ES-I3 (cell line): Measurements from ENCODE around the gene GATA2.

ENCODE experiments used
- H3K36me3 ChIP-seq: 2 replicates; pipeline ENCODE4 v1.6.1; 2013; ENCODE audit warnings: mild to moderate bottlenecking, low read length, control low read depth, moderate library complexity; ENCODE audit not compliant: insufficient read depth
- H3K4me1 ChIP-seq: 2 replicates; pipeline ENCODE4 v1.6.1; 2013; ENCODE audit warnings: mild to moderate bottlenecking, control low read depth, low read length; ENCODE audit not compliant: insufficient read depth
- H3K9ac ChIP-seq: 2 replicates; pipeline ENCODE4 v1.6.1; 2013; ENCODE audit warnings: low read depth, mild to moderate bottlenecking, low read length, moderate library complexity
- H3K9me3 ChIP-seq: 2 replicates; pipeline ENCODE4 v1.6.1; 2013; ENCODE audit warnings: mild to moderate bottlenecking, low read length, moderate library complexity; ENCODE audit not compliant: control insufficient read depth, insufficient read depth

GATA2 gene

DNA sequence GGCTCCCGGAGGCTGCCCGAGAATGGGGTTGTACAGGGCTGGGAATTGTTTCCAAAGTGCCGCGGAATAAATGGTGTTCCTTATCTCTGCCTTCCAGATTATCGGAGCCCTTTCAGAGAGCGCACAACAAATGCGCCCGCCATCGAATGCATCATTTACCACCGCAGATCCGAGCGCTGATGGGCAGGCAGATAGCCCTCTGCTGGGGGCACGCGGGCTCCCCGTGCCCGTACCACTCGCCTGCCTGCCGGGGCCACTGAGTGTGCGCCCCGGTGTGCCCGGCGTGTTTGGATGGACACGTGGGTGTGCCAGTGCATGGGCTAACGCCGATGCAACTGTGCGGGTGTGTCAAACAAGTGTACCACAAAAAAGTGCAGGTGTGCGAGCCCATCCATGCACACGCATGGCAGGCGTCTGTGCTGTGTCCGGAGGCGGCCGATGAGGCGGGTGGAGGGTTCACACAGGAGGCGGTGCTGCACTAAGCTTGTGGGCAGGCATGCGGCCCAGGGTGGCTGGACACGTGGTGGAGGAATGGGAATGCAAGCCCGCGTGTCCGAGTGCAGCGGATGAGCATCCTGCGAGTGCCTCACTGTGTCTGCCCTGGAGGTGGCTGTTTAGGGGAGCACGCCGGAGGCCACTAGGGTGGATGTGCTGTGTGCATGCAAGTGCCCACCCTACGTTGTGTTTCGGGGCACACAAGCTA lies 3.8 kb upstream of the GATA2 start:
- H3K36me3 ChIP-seq, result no peaks in the 10 kb centered on the region
- 0 out of 2 replicates have a peak, but pooled peaks cover 3% of the 10 kb centered on the region for H3K4me1 ChIP-seq
- no peak overlapping the region; the same call in 1 of the 2 replicates for H3K9ac ChIP-seq
- H3K9me3 ChIP-seq, result no peaks in the 10 kb centered on the region

DNA sequence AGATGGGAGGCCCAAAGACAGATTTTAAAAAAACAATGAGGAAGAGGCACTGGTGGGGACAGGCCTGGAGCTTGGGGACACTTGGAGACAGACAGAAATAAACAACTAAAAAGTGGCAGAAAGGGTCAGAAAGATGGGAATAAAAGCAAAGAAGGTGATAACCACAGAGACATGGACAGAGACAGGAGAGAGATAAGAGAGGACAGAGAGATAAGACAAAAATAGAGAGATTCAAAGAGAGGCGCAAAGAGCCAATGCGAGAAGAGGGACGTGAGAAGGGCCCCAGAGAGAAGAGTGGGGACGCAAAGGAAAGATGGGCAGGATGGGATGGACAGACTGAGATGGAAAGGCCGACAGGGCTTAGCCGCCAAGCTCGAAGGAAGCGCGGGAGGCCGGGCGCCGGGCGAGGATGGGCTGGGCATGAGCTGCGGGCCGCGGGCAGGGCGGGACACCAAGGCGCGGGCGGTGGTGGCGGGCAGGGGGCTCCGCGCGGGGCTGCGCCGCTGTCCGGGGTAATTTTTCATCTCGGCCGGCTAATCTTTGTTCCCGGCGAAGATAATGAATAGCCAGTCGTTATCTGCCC lies 3.1 kb upstream of the GATA2 start:
- no peaks in the 10 kb centered on the region for H3K9me3 ChIP-seq
- H3K9ac ChIP-seq, result no peak overlapping the region
- no peaks in the 10 kb centered on the region for H3K36me3 ChIP-seq
- 0 out of 2 replicates have a peak, but pooled peaks cover 3% of the 10 kb centered on the region for H3K4me1 ChIP-seq

DNA sequence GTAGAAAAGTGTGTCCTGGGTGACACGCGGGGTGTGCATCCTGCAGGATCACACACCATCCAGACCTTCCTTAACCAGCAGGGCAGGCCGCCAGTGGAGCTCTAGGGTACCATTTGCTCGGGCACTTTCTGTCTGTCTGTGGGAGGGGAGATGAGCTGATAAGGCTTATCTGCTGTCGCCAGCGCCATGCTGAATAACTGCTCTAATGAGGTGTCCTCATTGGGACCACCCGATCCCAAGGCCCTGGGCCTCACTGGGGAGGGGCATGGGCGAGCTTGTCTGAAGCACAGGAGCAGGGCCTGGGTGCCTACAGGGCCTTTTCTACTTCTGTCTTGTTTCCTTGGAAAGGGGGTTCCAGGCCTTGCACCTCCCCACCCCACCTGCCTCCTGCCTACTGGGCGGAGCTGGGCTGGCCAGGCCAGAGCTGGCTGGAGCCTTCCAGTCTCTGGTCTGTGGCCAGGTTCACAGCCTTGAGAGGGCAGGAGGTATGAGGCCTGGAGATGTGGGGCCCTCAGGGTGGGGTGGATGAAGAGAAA lies 2.5 kb upstream of the GATA2 start:
- Histone ChIP-seq H3K4me1 (0 out of 2 replicates have a peak, but pooled peaks cover 3% of the 10 kb centered on the region), H3K9ac (no peak overlapping the region), H3K36me3 (no peaks in the 10 kb centered on the region), H3K9me3 (no peaks in the 10 kb centered on the region)

DNA sequence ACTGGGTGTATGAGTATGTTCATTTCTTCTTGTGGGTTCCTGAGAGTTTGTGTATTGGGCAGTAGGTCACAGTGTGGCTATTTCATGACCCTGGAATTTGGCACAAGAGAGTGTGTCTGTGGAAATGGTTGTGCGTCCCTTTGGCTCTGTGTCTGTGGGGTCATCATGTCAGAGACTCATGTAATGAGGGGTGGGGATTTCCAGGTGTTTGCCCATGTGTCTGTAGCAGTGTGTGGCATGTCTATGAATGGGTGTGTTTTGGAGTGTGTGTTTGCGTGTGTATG lies 1.3 kb upstream of the GATA2 start:
- H3K9ac ChIP-seq, result no peak overlapping the region
- 0 out of 2 replicates have a peak, but pooled peaks cover 3% of the 10 kb centered on the region for H3K4me1 ChIP-seq
- no peaks in the 10 kb centered on the region for H3K9me3 ChIP-seq
- no peaks in the 10 kb centered on the region for H3K36me3 ChIP-seq

DNA sequence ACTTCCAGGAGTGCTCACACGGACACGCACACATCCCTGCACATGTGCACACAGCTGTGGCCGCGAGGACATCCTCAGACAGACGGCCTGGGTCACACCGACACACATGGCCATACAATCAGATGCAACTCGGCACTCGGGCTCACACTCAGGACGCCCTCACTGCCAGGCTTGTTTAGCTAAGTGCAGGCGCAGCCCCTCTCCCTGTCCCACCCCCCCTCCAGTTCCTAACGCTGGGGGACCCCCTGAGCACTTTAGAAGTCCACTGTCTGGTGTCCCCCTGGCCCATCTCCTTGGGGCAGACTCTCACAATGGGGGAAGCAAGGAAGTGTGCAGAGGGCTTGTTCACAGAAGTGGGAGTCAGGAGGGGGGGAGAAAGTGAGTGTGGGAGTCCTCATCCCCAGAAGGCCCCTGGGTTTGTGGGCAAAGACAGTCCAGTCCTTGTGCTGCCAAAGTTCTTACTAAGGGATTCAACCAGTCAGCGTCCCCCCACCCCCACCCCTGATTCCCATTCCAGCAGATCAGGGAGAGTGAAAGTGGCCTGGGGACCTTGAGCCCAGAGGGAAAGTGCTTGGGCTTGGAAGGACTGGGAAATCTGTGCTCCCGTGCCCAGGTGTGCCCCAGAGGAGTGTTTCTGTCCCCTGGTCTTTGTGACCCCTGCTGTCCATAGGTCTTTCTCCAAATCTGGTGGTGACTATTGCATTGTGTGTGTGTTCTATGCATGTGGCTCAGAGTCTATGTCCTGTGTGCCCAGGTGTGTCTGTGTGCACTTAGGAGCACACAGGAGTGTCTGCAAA lies 767 bp upstream of the GATA2 start:
- Histone ChIP-seq H3K36me3 (no peaks in the 10 kb centered on the region), H3K9ac (no peak overlapping the region), H3K9me3 (no peaks in the 10 kb centered on the region), H3K4me1 (0 out of 2 replicates have a peak, but pooled peaks cover 3% of the 10 kb centered on the region)

DNA sequence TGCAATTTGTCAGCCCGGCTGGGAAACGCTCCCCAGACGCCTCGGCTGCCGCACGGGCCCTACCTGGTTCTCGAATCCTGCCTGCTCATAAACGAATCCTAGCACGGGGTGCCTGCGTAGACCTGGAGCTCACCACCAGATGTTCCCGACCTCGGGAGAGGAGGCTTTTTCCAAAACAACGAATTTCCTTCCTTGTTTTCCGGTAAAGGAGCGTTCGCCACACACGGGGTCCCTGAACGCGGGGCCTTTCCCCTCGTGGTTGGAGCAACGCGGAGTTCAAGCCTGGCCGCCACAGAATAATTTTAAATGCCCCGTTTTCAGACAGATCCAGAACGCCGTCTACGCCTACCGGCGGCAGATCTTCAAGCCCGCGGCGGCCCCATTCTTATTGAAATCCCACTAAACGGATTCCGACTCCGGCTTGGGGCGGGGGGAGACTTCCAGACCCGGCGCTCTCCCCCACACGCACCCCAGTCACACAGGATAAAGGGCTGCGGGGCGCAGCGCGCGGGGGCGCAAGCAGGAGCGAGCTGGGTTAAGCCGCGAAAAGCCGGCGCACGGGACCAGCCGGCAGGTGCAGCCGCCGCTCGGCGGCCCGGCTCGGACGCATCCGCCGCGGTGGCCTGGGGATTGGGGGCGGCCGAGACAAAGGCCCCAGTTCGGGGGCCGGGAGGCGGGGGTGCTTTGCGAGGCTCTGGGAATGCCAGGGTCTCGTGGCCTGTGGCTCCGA lies 895 bp downstream of the GATA2 start:
- Histone ChIP-seq H3K4me1 (0 out of 2 replicates have a peak, but pooled peaks cover 3% of the 10 kb centered on the region), H3K9ac (peak overlapping the region; percentile 17; the same call in 1 of the 2 replicates), H3K36me3 (no peaks in the 10 kb centered on the region), H3K9me3 (no peaks in the 10 kb centered on the region)

DNA sequence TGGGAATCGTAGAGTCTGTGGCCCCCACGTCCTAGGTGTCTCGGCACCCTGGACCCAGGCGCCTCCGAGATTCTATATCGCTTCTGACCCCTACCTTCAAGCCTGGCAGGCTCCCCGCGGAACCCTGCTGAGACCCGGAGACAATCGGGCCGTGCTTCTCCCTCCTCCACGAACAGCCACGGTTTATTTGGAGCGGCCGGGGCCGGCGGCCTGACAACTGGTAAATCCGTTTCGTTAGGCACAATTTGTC lies 1.4 kb downstream of the GATA2 start:
- Histone ChIP-seq H3K9ac (no peak overlapping the region), H3K36me3 (no peaks in the 10 kb centered on the region), H3K4me1 (0 out of 2 replicates have a peak, but pooled peaks cover 3% of the 10 kb centered on the region), H3K9me3 (no peaks in the 10 kb centered on the region)

DNA sequence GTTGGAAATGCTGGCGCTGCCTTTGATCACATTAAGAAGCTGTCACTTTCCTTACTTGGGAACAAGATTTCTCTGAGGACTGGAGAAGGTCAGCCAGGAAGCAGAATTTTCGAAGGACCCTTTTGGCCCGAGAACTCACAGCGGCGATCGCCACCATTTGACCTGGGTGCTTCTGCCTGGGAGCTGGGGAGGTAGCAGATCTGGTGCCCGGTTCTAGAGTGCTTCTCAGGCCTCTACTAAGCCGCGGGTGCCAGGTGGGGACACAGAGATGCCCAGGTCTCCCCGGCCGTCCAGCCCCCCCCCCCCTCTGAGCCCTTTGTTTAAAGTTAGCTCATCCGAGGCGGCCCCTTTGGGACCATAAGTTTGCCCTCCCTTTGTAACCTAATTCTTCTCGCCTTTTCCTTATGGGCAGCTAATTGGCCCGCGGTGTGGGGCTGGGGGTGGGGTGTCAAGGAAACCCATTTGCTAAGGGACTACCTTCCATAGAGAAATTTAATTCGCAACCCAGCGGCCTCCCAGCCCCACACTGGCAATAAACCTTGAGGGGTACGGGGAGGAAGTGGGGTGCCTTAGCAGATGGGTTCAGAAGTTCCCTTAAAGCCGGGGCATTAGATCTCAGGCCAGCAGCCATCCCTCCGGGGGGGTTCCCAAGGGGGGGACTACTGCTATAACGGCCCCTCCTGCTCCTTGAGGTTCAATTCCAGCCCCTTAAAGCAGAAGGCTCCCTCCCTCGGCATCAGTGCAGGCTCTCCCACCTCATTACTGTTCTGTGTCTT lies 1.9 kb downstream of the GATA2 start:
- no peak overlapping the region for H3K9ac ChIP-seq
- H3K9me3 ChIP-seq, result no peaks in the 10 kb centered on the region
- H3K36me3 ChIP-seq, result no peaks in the 10 kb centered on the region
- H3K4me1 ChIP-seq, result 0 out of 2 replicates have a peak, but pooled peaks cover 3% of the 10 kb centered on the region

DNA sequence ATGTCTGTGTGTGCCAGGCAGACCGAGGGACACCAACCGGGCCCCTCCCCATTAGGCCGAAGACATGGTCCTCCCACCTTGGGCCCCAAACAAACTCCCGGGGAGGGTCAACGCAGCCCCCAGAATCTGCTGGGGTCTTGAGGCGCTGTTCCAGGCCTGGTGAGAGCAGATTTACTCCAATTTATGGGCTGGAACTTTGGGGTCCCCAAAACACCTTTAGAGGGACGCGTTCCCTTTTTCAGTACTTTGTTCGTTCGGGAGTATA lies 2.4 kb downstream of the GATA2 start:
- H3K9me3 ChIP-seq, result no peaks in the 10 kb centered on the region
- peaks cover 5% of the 10 kb centered on the region for H3K4me1 ChIP-seq
- peak overlapping the region; percentile 65; the same call in 1 of the 2 replicates for H3K9ac ChIP-seq
- H3K36me3 ChIP-seq, result no peaks in the 10 kb centered on the region

DNA sequence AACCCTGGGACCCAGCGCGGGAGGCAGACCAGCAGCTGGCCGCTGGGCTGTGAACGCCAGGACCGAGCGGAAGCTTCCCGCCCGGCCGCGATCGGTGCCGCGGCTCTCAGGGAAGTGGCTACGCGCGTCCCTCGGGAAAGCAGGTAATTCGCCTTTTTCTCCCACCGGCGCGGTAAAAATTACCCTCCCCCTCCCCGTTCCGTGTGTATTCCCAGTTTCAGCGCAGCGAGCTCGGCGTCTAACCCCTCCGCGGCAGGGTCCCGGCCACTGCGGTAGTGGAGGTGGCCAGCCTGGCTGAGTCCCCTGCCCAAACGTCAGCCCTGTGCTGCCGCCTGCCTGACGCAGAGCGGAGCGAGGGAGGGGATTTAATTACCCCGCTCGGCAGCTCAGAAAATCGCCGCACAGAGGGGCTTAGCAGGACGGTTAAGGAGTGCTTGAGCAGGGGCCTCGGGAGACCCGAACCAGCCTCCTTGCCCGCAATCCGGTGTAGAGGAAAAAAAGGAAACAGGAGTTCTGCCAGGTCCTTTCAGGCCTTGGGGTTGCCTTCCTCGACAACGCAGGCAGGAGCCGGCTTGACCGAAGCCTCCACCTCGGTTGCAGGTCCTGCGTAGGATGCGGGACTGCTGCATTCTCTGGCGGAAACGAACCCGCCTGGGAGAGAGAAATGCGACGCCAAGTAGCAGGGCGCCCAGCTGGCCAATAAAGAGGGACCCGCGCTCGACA lies 2.9 kb downstream of the GATA2 start:
- no peaks in the 10 kb centered on the region for H3K9me3 ChIP-seq
- H3K36me3 ChIP-seq, result no peaks in the 10 kb centered on the region
- H3K9ac ChIP-seq, result peak overlapping the region; percentile 65; the same call in 1 of the 2 replicates
- peaks cover 10% of the 10 kb centered on the region for H3K4me1 ChIP-seq

DNA sequence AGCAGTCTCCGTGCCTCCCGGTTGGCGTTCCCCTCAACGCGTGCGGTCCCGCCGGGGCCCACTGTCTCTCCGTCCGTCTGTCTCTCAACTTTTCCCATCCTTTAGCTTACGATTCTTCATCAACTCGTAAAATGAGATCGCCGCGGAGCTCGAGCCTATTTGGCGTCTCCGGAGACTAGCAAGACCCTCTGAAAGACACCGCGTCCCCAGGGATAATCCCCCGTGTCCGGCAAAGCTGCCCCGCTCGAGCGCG lies 3.4 kb downstream of the GATA2 start:
- H3K36me3 ChIP-seq, result no peaks in the 10 kb centered on the region
- H3K9me3 ChIP-seq, result no peaks in the 10 kb centered on the region
- peak overlapping the region; percentile 65 for H3K9ac ChIP-seq
- H3K4me1 ChIP-seq, result peaks cover 15% of the 10 kb centered on the region

DNA sequence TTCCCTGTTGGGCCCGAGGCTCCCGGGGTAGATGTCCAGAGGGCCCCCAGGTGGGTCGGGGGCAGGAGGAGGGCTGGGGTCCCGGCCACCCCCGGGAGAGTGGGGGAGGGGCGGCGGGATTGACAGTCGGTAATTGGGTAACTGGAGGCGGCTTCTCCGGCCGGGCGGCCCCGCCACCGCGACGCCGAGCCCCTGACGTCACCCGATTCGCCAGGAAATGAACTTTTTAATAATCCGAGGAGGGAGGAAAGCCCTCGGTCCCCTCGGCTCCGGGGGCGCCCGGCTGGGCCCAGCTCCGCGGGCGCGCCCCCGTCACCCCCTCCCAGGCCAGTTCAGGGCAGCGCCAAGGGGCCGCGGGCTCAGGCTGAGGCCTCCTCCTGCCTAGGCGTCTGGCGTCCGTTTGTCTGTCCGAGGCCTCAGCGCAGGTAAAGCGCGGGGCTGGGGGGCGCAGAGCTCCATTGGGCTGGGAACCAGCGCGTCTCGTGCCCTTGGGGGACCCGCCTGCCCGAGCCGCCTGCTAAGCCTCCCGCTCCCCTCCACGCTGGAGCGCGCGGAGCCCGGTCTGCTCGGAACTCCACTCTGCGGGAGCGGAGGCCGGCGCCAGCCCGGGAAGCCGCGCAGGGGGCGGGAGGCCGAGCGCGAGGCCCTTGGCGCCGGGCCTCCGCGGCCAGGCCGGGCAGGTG lies 3.9 kb downstream of the GATA2 start:
- Histone ChIP-seq H3K9me3 (no peaks in the 10 kb centered on the region), H3K9ac (peak overlapping the region; percentile 65), H3K4me1 (peaks cover 19% of the 10 kb centered on the region), H3K36me3 (no peaks in the 10 kb centered on the region)

DNA sequence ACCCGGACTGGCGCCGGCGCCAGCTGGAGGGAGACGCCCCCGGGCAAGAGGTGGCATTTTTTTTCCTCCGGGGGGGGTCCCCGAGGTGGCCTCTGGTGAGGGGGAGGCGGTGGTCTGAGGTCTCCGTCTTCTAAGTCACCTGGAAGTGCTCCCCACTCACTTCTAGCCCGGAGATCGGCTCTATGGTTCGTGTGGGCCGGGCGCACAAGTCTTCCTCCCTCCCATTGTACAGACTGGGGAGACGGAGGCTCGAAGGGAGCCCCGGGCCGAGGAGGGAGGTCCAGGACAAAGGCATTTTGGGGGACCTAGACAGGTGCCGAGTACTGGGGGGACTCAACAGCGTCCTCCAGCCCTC lies 4.4 kb downstream of the GATA2 start:
- peak overlapping the region; percentile 65; the same call in 1 of the 2 replicates for H3K9ac ChIP-seq
- no peaks in the 10 kb centered on the region for H3K9me3 ChIP-seq
- H3K36me3 ChIP-seq, result no peaks in the 10 kb centered on the region
- peaks cover 23% of the 10 kb centered on the region for H3K4me1 ChIP-seq
